ENCODE results near the gene TMED5. TPM values are rescaled to one million over a fixed set of nuclear protein-coding genes. Genes with fewer than 3 reads are reported as not detected.
A peak's percentile ranks its signal among the peaks of the same experiment; 100 is the strongest.
"Not testable (repeated sequence)": the region's sequence is repeated elsewhere in the genome, so short reads cannot be mapped to it uniquely, and the experiment has no call there.

The TMED5 gene
- total RNA-seq, result 43.1 and 44.7 TPM in 2 replicates

- intact Hi-C loops (cut with micrococcal nuclease), result loop anchor here (1.0 to 10.0 kb wide), 8 partner anchors 9 to 695 kb away; partner anchors contain the start of genes DNTTIP2, DR1, MTF2 and RPL5
- peak; percentile 99 for DNase-seq
- Mint-ChIP-seq H3K4me3 (peak within 1 kb of the TSS; percentile 95), H3K27me3 (no peaks in the 10 kb centered on the region), H3K36me3 (ENCODE audit: low read depth) (peaks cover 29% of the 10 kb centered on the region), H3K9me3 (no peaks in the 10 kb centered on the region), H3K4me1 (peaks cover 42% of the 10 kb centered on the region), H3K27ac (peak within 1 kb of the TSS; percentile 100)
Measured at GRCh38 chr1:93179886-93180722, at the start of gene TMED5. TMED5 (minus strand) TSS chr1:93180413; CDS start chr1:93180242, 171 bp downstream.

GRCh38 chr1:93223023-93223675 is 42.9 kb upstream of the TMED5 start:
- peaks cover 30% of the 10 kb centered on the region for H3K4me1 Mint-ChIP-seq
- no peak for DNase-seq
- H3K4me3 Mint-ChIP-seq, result no peak overlapping the region
- H3K36me3 Mint-ChIP-seq (ENCODE audit: low read depth), result peaks cover 47% of the 10 kb centered on the region
- intact Hi-C loops (cut with micrococcal nuclease), result no loop called here
- no peak overlapping the region for H3K27ac Mint-ChIP-seq
- H3K9me3 Mint-ChIP-seq, result no peaks in the 10 kb centered on the region
- H3K27me3 Mint-ChIP-seq, result no peaks in the 10 kb centered on the region

- peaks cover 31% of the 10 kb centered on the region for H3K4me1 Mint-ChIP-seq
- no peak overlapping the region for H3K27ac Mint-ChIP-seq
- intact Hi-C loops (cut with micrococcal nuclease), result no loop called here
Measured at GRCh38 chr1:93221913-93222312, 41.7 kb upstream of the TMED5 start.

GRCh38 chr1:93220716-93221115 is 40.5 kb upstream of the TMED5 start:
- Mint-ChIP-seq H3K27ac (peak overlapping the region; percentile 41), H3K4me1 (peaks cover 31% of the 10 kb centered on the region), H3K4me3 (peak overlapping the region; percentile 32), H3K36me3 (ENCODE audit: low read depth) (peaks cover 47% of the 10 kb centered on the region)
- DNase-seq; H3K9me3 Mint-ChIP-seq; H3K27me3 Mint-ChIP-seq; intact Hi-C loops (cut with micrococcal nuclease): not testable (repeated sequence)

More at GRCh38 chr1:93221913-93222312, 41.7 kb upstream of the TMED5 start:
- Mint-ChIP-seq H3K27me3 (no peaks in the 10 kb centered on the region), H3K4me3 (no peak overlapping the region), H3K36me3 (ENCODE audit: low read depth) (peaks cover 51% of the 10 kb centered on the region), H3K9me3 (no peaks in the 10 kb centered on the region)
- DNase-seq, result no peak

GRCh38 chr1:93219443-93219842 is 39.2 kb upstream of the TMED5 start:
- Mint-ChIP-seq H3K4me3 (peak overlapping the region; percentile 78), H3K27ac (peak overlapping the region; percentile 89), H3K4me1 (peaks cover 31% of the 10 kb centered on the region), H3K36me3 (ENCODE audit: low read depth) (peaks cover 49% of the 10 kb centered on the region), H3K9me3 (no peaks in the 10 kb centered on the region), H3K27me3 (no peaks in the 10 kb centered on the region)
- DNase-seq, result peak; percentile 80
- intact Hi-C loops (cut with micrococcal nuclease), result loop anchor here (1.0 to 5.0 kb wide), 2 partner anchors 40 to 257 kb away; partner anchors contain the start of gene DIPK1A

- no peaks in the 10 kb centered on the region for H3K27me3 Mint-ChIP-seq
- no peak overlapping the region for H3K27ac Mint-ChIP-seq
- intact Hi-C loops (cut with micrococcal nuclease), result loop anchor here (5.0 kb wide), 1 partner anchor 253 kb away; the partner anchor contains the start of gene DIPK1A
- H3K9me3 Mint-ChIP-seq, result no peaks in the 10 kb centered on the region
- H3K4me3 Mint-ChIP-seq, result no peak overlapping the region
- H3K4me1 Mint-ChIP-seq, result peaks cover 25% of the 10 kb centered on the region
- no peak for DNase-seq
- H3K36me3 Mint-ChIP-seq (ENCODE audit: low read depth), result peaks cover 51% of the 10 kb centered on the region
Measured at GRCh38 chr1:93215322-93215721, 35.1 kb upstream of the TMED5 start.

GRCh38 chr1:93207211-93207610 is 27.0 kb upstream of the TMED5 start:
- Mint-ChIP-seq H3K4me1 (no peaks in the 10 kb centered on the region), H3K36me3 (ENCODE audit: low read depth) (peaks cover 27% of the 10 kb centered on the region), H3K27me3 (no peaks in the 10 kb centered on the region), H3K27ac (no peak overlapping the region), H3K9me3 (no peaks in the 10 kb centered on the region), H3K4me3 (no peak overlapping the region)
- intact Hi-C loops (cut with micrococcal nuclease), result no loop called here
- DNase-seq, result no peak

GRCh38 chr1:93206567-93206954 is 26.3 kb upstream of the TMED5 start:
- H3K4me1 Mint-ChIP-seq, result no peaks in the 10 kb centered on the region
- H3K27me3 Mint-ChIP-seq, result no peaks in the 10 kb centered on the region
- H3K9me3 Mint-ChIP-seq, result no peaks in the 10 kb centered on the region
- H3K4me3 Mint-ChIP-seq, result no peak overlapping the region
- no peak overlapping the region for H3K27ac Mint-ChIP-seq
- H3K36me3 Mint-ChIP-seq (ENCODE audit: low read depth), result peaks cover 26% of the 10 kb centered on the region
- intact Hi-C loops (cut with micrococcal nuclease), result no loop called here
- DNase-seq, result no peak

GRCh38 chr1:93205892-93206566 is 25.8 kb upstream of the TMED5 start:
- Mint-ChIP-seq H3K4me1 (no peaks in the 10 kb centered on the region), H3K36me3 (ENCODE audit: low read depth) (peaks cover 25% of the 10 kb centered on the region), H3K27me3 (no peaks in the 10 kb centered on the region), H3K27ac (no peak overlapping the region), H3K4me3 (no peak overlapping the region), H3K9me3 (no peaks in the 10 kb centered on the region)
- intact Hi-C loops (cut with micrococcal nuclease), result no loop called here
- no peak for DNase-seq

- Mint-ChIP-seq H3K9me3 (no peaks in the 10 kb centered on the region), H3K36me3 (ENCODE audit: low read depth) (peaks cover 26% of the 10 kb centered on the region), H3K4me1 (peaks cover 8% of the 10 kb centered on the region), H3K4me3 (no peak overlapping the region), H3K27me3 (no peaks in the 10 kb centered on the region), H3K27ac (no peak overlapping the region)
- DNase-seq, result no peak
- intact Hi-C loops (cut with micrococcal nuclease), result no loop called here
Measured at GRCh38 chr1:93200714-93201113, 20.5 kb upstream of the TMED5 start.

GRCh38 chr1:93200086-93200620 is 19.9 kb upstream of the TMED5 start:
- H3K27me3 Mint-ChIP-seq, result no peaks in the 10 kb centered on the region
- peaks cover 32% of the 10 kb centered on the region for H3K36me3 Mint-ChIP-seq (ENCODE audit: low read depth)
- H3K4me1 Mint-ChIP-seq, result peaks cover 9% of the 10 kb centered on the region
- H3K27ac Mint-ChIP-seq, result no peak overlapping the region
- H3K4me3 Mint-ChIP-seq, result no peak overlapping the region
- H3K9me3 Mint-ChIP-seq, result no peaks in the 10 kb centered on the region
- intact Hi-C loops (cut with micrococcal nuclease), result no loop called here
- no peak for DNase-seq

GRCh38 chr1:93199150-93199549 is 18.9 kb upstream of the TMED5 start:
- Mint-ChIP-seq H3K4me1 (peaks cover 9% of the 10 kb centered on the region), H3K27ac (no peak overlapping the region), H3K27me3 (no peaks in the 10 kb centered on the region), H3K4me3 (no peak overlapping the region), H3K9me3 (no peaks in the 10 kb centered on the region), H3K36me3 (ENCODE audit: low read depth) (peaks cover 34% of the 10 kb centered on the region)
- intact Hi-C loops (cut with micrococcal nuclease), result no loop called here
- no peak for DNase-seq

- Mint-ChIP-seq H3K9me3 (no peaks in the 10 kb centered on the region), H3K36me3 (ENCODE audit: low read depth) (peaks cover 41% of the 10 kb centered on the region), H3K27me3 (no peaks in the 10 kb centered on the region), H3K27ac (no peak overlapping the region), H3K4me1 (peaks cover 9% of the 10 kb centered on the region), H3K4me3 (no peak overlapping the region)
- no peak for DNase-seq
- intact Hi-C loops (cut with micrococcal nuclease), result no loop called here
Measured at GRCh38 chr1:93196591-93196990, 16.4 kb upstream of the TMED5 start.

Measured in activated CD4-positive, alpha-beta T cell treated with anti-CD3 and anti-CD28 coated beads, Interleukin-2, amount 10 ng/mL, durations not matched to agents 24 days and 14 days (primary cell).